Measurements from ENCODE around the gene SLC2A6.

Gene SLC2A6

DNA sequence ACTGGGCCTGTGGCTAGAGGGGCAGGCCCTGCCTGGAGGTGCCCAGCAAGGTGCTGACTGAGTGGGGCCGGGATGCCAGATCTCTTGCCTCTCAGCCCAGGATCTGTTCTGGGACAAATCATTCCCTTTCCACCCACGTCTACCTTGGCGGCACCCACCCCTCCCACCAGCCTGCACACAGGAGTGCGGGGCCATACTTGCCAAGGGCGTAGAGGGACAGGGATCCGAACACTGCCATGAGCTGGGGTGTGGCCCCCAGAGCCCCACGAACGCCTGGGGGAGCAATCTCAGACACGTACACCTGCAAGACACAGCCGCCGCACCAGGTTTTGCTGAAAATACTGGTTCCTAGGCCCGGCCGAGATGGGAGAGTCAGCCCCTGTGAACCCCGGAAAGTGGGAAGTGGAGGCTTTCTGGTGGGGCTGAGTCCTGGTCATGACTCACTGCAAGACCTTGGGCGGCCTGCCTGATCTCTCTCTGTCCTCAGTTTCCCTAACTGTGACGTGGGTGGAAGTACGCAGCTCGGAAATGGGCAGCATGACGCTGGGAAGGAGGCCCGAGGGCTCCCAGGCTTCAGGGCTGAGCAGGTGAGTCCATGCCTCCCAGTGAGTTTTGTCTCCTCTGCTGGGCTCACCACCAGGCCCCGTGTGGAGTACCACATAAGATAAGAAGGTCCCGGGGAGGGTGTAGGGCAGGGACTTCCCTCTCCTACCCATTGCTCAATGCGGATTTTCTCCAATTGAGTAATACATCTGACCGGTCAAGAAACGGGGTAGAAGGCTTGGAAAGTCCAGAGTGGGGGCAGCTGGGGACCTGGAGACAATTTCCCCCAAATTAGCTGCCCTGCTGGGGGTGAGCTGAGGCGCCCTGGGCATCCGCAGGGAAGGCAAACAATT is 2.6 kb downstream of the SLC2A6 start:
- Histone ChIP-seq H4K20me1 (ENCODE audit: insufficient read depth, low read length) (no peaks in the 10 kb centered on the region), H3K27me3 (ENCODE audit: insufficient read depth, low read length) (no peaks in the 10 kb centered on the region), H3K36me3 (ENCODE audit: insufficient read depth, low read length) (peaks cover 25% of the 10 kb centered on the region), H3K4me2 (ENCODE audit: low read length) (no peak overlapping the region), H3K27ac (ENCODE audit: low read depth, low read length, poor library complexity, severe bottlenecking) (no peak overlapping the region), H3K9ac (ENCODE audit: low read length) (no peak overlapping the region), H3K4me1 (ENCODE audit: insufficient read depth, low read length, severe bottlenecking) (peaks cover 20% of the 10 kb centered on the region), H2AFZ (ENCODE audit: low read length) (no peak overlapping the region), H3K79me2 (ENCODE audit: insufficient read depth, low read length) (no peaks in the 10 kb centered on the region), H3K4me3 (ENCODE audit: low read depth, low read length, poor library complexity, severe bottlenecking) (no peak overlapping the region), H3F3A (ENCODE audit: insufficient read depth, low read length) (no peaks in the 10 kb centered on the region), H3K9me2 (ENCODE audit: low read depth, low read length) (no peaks in the 10 kb centered on the region), H3K9me3 (ENCODE audit: low read length) (no peaks in the 10 kb centered on the region)
- TF ChIP-seq, protein P1, sequence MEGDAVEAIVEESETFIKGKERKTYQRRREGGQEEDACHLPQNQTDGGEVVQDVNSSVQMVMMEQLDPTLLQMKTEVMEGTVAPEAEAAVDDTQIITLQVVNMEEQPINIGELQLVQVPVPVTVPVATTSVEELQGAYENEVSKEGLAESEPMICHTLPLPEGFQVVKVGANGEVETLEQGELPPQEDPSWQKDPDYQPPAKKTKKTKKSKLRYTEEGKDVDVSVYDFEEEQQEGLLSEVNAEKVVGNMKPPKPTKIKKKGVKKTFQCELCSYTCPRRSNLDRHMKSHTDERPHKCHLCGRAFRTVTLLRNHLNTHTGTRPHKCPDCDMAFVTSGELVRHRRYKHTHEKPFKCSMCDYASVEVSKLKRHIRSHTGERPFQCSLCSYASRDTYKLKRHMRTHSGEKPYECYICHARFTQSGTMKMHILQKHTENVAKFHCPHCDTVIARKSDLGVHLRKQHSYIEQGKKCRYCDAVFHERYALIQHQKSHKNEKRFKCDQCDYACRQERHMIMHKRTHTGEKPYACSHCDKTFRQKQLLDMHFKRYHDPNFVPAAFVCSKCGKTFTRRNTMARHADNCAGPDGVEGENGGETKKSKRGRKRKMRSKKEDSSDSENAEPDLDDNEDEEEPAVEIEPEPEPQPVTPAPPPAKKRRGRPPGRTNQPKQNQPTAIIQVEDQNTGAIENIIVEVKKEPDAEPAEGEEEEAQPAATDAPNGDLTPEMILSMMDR (IDR thresholded peaks at IDR 0.05; ENCODE audit: low read length) = no peak
- no peak for TF ChIP-seq EZH2 (IDR thresholded peaks at IDR 0.05; ENCODE audit: borderline replicate concordance, low read length)

DNA sequence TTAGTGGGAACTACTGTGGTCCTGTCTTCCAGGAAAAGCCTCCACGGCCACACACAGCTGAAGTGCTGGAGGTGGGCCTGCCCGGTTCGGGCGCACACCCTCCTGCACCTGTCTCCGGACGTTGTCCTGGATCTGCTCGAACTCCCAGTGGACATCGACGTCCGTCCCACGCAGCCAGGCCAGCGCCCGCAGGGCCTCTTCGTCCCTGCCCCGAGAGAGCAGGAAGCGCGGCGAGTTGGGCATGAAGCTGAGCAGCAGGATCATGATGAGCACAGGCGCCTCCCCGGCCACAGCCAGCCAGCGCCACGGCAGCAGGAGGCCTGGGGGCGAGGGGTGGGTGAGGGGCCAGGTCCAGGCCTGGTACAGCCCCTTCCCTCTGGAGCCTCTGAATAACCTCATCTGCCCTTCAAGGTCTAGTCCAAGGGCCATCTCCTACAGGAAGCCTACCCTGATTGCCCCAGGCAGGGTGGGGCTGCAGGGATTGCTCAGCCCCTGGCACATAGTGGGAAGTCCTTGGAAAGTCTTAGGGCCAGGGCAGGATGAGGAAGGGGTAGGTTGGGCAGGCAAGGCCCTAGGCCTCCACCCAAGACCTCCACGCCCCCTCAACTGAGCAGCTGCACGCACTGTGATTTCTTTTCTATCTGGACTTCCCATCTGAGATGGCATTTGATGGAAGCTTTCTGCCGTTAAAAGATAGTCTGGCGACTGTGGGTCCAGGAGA is 3.4 kb downstream of the SLC2A6 start:
- no peak overlapping the region for H3K4me2 ChIP-seq (ENCODE audit: low read length)
- H2AFZ ChIP-seq (ENCODE audit: low read length) = no peak overlapping the region
- no peaks in the 10 kb centered on the region for H3K79me2 ChIP-seq (ENCODE audit: insufficient read depth, low read length)

DNA sequence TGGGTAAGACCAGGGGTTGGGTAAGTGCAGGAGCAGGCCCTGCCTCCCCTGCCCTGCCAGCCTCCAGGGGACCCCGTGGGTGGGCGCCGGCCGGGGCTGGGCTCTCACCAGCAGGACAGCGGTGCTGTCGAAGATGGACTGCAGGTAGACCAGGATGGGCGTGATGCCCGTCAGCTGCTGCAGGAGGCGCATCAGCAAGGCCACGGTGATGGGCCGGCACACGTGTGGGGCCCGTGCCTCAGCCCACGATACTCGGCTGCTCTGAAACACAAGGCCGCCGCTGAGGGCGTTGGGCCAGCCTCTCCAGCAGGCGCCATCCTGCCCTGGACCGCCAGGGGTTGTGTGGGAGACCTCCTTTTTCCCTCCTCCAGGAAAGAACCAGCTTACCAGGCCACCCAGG is 4.0 kb downstream of the SLC2A6 start:
- TF ChIP-seq, protein P1 (IDR thresholded peaks at IDR 0.05; ENCODE audit: low read length) = no peak
- no peak for TF ChIP-seq EZH2 (IDR thresholded peaks at IDR 0.05; ENCODE audit: borderline replicate concordance, low read length)
- Histone ChIP-seq H2AFZ (ENCODE audit: low read length) (no peak overlapping the region), H3K9me3 (ENCODE audit: low read length) (no peaks in the 10 kb centered on the region), H3F3A (ENCODE audit: insufficient read depth, low read length) (no peaks in the 10 kb centered on the region), H3K36me3 (ENCODE audit: insufficient read depth, low read length) (peaks cover 25% of the 10 kb centered on the region), H3K79me2 (ENCODE audit: insufficient read depth, low read length) (no peaks in the 10 kb centered on the region), H3K4me3 (ENCODE audit: low read depth, low read length, poor library complexity, severe bottlenecking) (no peak overlapping the region), H3K27me3 (ENCODE audit: insufficient read depth, low read length) (no peaks in the 10 kb centered on the region), H3K27ac (ENCODE audit: low read depth, low read length, poor library complexity, severe bottlenecking) (no peak overlapping the region), H3K9ac (ENCODE audit: low read length) (no peak overlapping the region), H3K4me1 (ENCODE audit: insufficient read depth, low read length, severe bottlenecking) (peaks cover 19% of the 10 kb centered on the region), H3K9me2 (ENCODE audit: low read depth, low read length) (no peaks in the 10 kb centered on the region), H3K4me2 (ENCODE audit: low read length) (no peak overlapping the region), H4K20me1 (ENCODE audit: insufficient read depth, low read length) (no peaks in the 10 kb centered on the region)

More for the DNA sequence above, 3.4 kb downstream of the SLC2A6 start:
- H3K36me3 ChIP-seq (ENCODE audit: insufficient read depth, low read length) = peaks cover 25% of the 10 kb centered on the region
- H3K9ac ChIP-seq (ENCODE audit: low read length) = no peak overlapping the region
- H3K9me2 ChIP-seq (ENCODE audit: low read depth, low read length) = no peaks in the 10 kb centered on the region
- H3K4me3 ChIP-seq (ENCODE audit: low read depth, low read length, poor library complexity, severe bottlenecking) = no peak overlapping the region
- no peaks in the 10 kb centered on the region for H4K20me1 ChIP-seq (ENCODE audit: insufficient read depth, low read length)
- no peaks in the 10 kb centered on the region for H3K9me3 ChIP-seq (ENCODE audit: low read length)
- H3K27ac ChIP-seq (ENCODE audit: low read depth, low read length, poor library complexity, severe bottlenecking) = no peak overlapping the region
- no peak for TF ChIP-seq EZH2 (IDR thresholded peaks at IDR 0.05; ENCODE audit: borderline replicate concordance, low read length)
- TF ChIP-seq, protein P1 (IDR thresholded peaks at IDR 0.05; ENCODE audit: low read length) = no peak
- H3F3A ChIP-seq (ENCODE audit: insufficient read depth, low read length) = no peaks in the 10 kb centered on the region
- peaks cover 20% of the 10 kb centered on the region for H3K4me1 ChIP-seq (ENCODE audit: insufficient read depth, low read length, severe bottlenecking)
- H3K27me3 ChIP-seq (ENCODE audit: insufficient read depth, low read length) = no peaks in the 10 kb centered on the region

Data from OCI-LY1 (cell line).